Naive thymus-derived CD4-positive, alpha-beta T cell (primary cell): ENCODE data around the gene DYNLL2. TPM values are rescaled to one million over a fixed set of nuclear protein-coding genes. Genes with fewer than 3 reads are reported as not detected.

Experiments used
- ATAC-seq: fragments of 150-1000 bp; cut with Tn5 transposase; 2 replicates; pipeline ENCODE4 v1.10.0; 2021; ENCODE audit warnings: mild to moderate bottlenecking, moderate library complexity
- CTCF ChIA-PET: fragments of 350-600 bp; sonication (Branson Sonifier 250); formaldehyde crosslinking; loops from one replicate; lab custom pipeline; 2021; ENCODE audit warnings: antibody characterized with exemption; lab: Charles Lee
- POLR2A ChIA-PET: fragments of 350-600 bp; sonication (Branson Sonifier 250); formaldehyde crosslinking; loops from one replicate; lab custom pipeline; 2021; ENCODE audit warnings: antibody characterized with exemption, inconsistent platforms; lab: Charles Lee
- DNase-seq, 9 donors: peaks; one replicate each; pipeline versions ENCODE4 v3.0.0 to v3.0.0-alpha.2; 2020 to 2022; ENCODE audit warnings: mixed read lengths in 1 of 9
- H3K27ac ChIP-seq: one replicate; pipeline ENCODE4 v1.7.0; 2013; ENCODE audit warnings: mild to moderate bottlenecking, low read depth, low read length, moderate library complexity
- H3K27me3 ChIP-seq, 2 donors: one replicate each; pipeline ENCODE4 v1.7.0; 2013; ENCODE audit warnings: low read length in 2 of 2, mild to moderate bottlenecking in 2 of 2, moderate library complexity in 2 of 2; ENCODE audit not compliant: control insufficient read depth in 2 of 2, insufficient read depth in 2 of 2
- H3K36me3 ChIP-seq, 3 experiments: 1 replicate in 2 of 3; 2 replicates in 1 of 3; pipeline ENCODE4 v1.7.0; 2013; ENCODE audit warnings: low read length in 3 of 3, mild to moderate bottlenecking in 3 of 3, moderate library complexity in 1 of 3; ENCODE audit not compliant: insufficient read depth in 3 of 3, control insufficient read depth in 2 of 3
- H3K4me1 ChIP-seq, 2 donors: one replicate each; pipeline ENCODE4 v1.7.0; 2013; ENCODE audit warnings: low read length in 2 of 2, mild to moderate bottlenecking in 2 of 2, moderate library complexity in 1 of 2; ENCODE audit not compliant: control insufficient read depth in 2 of 2, insufficient read depth in 2 of 2
- H3K4me3 ChIP-seq: 2 replicates; pipeline ENCODE4 v1.7.0; 2013; ENCODE audit warnings: mild to moderate bottlenecking, low read length
- H3K9me3 ChIP-seq, 3 experiments: 1 replicate in 2 of 3; 2 replicates in 1 of 3; pipeline ENCODE4 v1.7.0; 2013; ENCODE audit warnings: low read length in 3 of 3; ENCODE audit not compliant: control insufficient read depth in 2 of 3
- H3K27ac Mint-ChIP-seq, 9 donors: one replicate each; pipeline ENCODE4 v1.8.0; 2020 to 2022; ENCODE audit warnings: mixed read lengths in 9 of 9, mild to moderate bottlenecking in 8 of 9, moderate library complexity in 5 of 9, inconsistent platforms in 2 of 9
- H3K27me3 Mint-ChIP-seq, 5 donors: one replicate each; pipeline ENCODE4 v1.8.0; 2021 to 2022; ENCODE audit warnings: mixed read lengths in 5 of 5, mild to moderate bottlenecking in 1 of 5
- H3K36me3 Mint-ChIP-seq, 5 donors: one replicate each; pipeline ENCODE4 v1.8.0; 2020 to 2022; ENCODE audit warnings: mixed read lengths in 5 of 5, mild to moderate bottlenecking in 3 of 5, inconsistent platforms in 1 of 5
- H3K4me1 Mint-ChIP-seq, 7 donors: one replicate each; pipeline ENCODE4 v1.8.0; 2020 to 2022; ENCODE audit warnings: mixed read lengths in 7 of 7, mild to moderate bottlenecking in 3 of 7, inconsistent platforms in 1 of 7
- H3K4me3 Mint-ChIP-seq, 10 donors: one replicate each; pipeline ENCODE4 v1.8.0; 2020 to 2022; ENCODE audit warnings: mild to moderate bottlenecking in 10 of 10, mixed read lengths in 10 of 10, moderate library complexity in 6 of 10, inconsistent platforms in 2 of 10
- H3K9me3 Mint-ChIP-seq, 11 donors: one replicate each; pipeline ENCODE4 v1.8.0; 2020 to 2022; ENCODE audit warnings: mixed read lengths in 11 of 11, mild to moderate bottlenecking in 4 of 11, inconsistent platforms in 1 of 11, moderate library complexity in 1 of 11
- intact Hi-C, 2 donors: fragments of 100-400 bp; cut with micrococcal nuclease; formaldehyde crosslinking; loops; one replicate each; pipeline ENCODE4 v1.15.1; 2023
- polyA plus RNA-seq, 2 donors: library from polyadenylated mRNA; unstranded; fragments of 300-500 nt; fragmentation: Illumina TruSeq; gene quantifications; one replicate each; pipeline ENCODE4 v1.2.3, GENCODE V29; 2021
- total RNA-seq, 6 experiments: library from RNA in 5 of 6; stranded (reverse) in 5 of 6; gene quantifications; 1 replicate in 5 of 6; 2 replicates in 1 of 6; pipeline ENCODE4 v1.2.3 and lab custom pipeline; 2021 to 2026

The DYNLL2 gene
- total and polyA plus RNA-seq, 7 experiments from 2014 or later = 0.55 to 39.1 (median 34.1) TPM

DNA sequence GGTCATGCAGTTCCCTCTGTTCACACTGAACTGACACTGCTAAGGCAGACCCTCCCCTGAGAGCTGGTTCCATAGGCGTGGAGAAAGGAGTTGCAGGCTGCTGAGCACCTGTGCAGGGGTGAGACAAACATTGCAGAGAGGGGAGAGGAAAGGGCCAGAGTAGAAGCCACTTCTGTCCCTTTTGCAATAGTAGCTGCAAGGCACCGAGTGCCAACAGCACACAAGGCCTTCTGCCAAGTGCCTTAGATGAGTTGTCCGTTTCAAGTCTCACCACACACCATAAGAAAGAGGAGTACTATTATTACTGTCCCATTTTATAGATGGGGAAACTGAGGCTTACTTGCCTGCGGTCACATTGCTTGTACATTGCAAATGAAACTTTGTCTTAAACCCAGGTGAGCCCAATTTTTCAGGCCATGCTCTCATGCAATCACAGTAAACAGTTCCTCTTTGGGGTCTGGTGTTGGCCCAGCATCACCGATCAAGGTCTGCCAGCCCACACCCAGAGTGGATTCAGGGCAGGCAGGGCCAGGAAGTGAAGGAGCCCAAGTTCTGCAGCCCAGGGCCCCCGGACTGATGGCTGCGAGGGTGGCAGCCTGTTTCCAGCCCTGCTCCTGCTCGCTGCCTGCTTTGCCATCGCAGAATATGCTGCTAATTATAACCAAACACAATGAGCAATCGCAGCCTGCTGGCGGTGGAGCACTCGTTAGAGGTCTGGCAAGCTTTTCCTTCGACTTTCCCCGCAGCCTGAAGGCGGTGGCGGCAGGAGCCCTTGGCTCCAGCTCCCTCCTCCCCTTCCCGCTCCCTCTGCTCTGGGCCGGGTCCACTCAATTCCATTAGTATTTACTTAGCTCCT, 36.8 kb upstream of the DYNLL2 start:
- no peak overlapping the region for H3K4me3 Mint-ChIP-seq
- Histone ChIP-seq H3K4me1 (no peaks in the 10 kb centered on the region), H3K27me3 (peaks cover 0 to 2% of the 10 kb centered on the region in 2 donors), H3K4me3 (no peak overlapping the region), H3K27ac (no peak overlapping the region), H3K9me3 (no peaks in the 10 kb centered on the region), H3K36me3 (no peaks in the 10 kb centered on the region)
- peaks cover 0 to 16% (median 1%) of the 10 kb centered on the region in 11 donors for H3K9me3 Mint-ChIP-seq
- H3K4me1 Mint-ChIP-seq = peaks cover 0 to 2% (median 0%) of the 10 kb centered on the region in 7 donors
- ATAC-seq (no peak), DNase-seq (no peak)
- POLR2A ChIA-PET = no interaction called here
- intact Hi-C loops = no loop called here
- H3K27me3 Mint-ChIP-seq = peaks cover 8 to 36% (median 25%) of the 10 kb centered on the region in 5 donors
- no peak overlapping the region for H3K27ac Mint-ChIP-seq
- H3K36me3 Mint-ChIP-seq = peaks cover 0 to 3% (median 0%) of the 10 kb centered on the region in 5 donors
- CTCF ChIA-PET = no interaction called here

DNA sequence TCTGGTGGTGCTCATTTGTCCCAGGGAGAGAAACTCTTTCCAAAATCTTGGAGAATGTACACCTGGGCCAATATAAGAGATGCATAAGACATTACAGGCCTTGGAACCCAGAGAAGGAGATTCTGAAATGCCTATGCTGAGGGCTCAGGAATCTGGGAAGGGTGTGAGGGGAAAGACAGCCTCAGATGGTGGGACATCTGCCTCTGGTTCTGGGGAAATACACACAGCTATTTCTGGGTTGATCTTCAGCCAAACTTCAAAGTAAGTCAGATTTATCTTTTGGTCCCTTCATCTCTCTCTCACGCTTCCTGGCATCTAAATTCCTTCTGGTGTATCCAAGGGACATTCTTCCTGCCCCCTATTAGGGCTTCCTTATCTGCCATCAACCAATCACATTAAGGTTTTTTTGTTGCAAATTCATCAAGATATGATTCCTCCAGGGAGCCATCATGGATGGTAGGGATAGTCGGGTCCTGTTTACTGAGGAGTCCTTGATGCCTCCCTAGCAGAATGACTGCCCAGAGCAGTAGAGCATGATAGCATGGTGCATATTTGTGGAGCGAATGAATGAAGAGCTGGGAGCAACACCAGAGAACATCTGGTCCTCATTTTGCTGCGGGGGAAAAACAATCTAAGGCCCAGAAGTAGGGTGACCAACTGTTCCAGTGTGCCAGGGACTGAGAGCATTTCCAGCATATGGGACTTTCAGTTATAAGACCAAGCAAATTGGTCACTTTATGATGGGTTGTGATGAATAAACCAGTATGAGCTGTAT, 35.7 kb upstream of the DYNLL2 start:
- ATAC-seq (no peak), DNase-seq (no peak)
- no peaks in the 10 kb centered on the region for H3K4me1 ChIP-seq
- POLR2A ChIA-PET = no interaction called here
- H3K4me3 ChIP-seq = no peak overlapping the region
- no peak overlapping the region for H3K4me3 Mint-ChIP-seq
- H3K36me3 Mint-ChIP-seq = peaks cover 0 to 3% (median 0%) of the 10 kb centered on the region in 5 donors
- peaks cover 0 to 16% (median 1%) of the 10 kb centered on the region in 11 donors for H3K9me3 Mint-ChIP-seq
- peaks cover 0 to 6% (median 0%) of the 10 kb centered on the region in 7 donors for H3K4me1 Mint-ChIP-seq
- peaks cover 5 to 28% (median 23%) of the 10 kb centered on the region in 5 donors for H3K27me3 Mint-ChIP-seq
- H3K27me3 ChIP-seq = peaks cover 0 to 2% of the 10 kb centered on the region in 2 donors
- CTCF ChIA-PET = no interaction called here
- intact Hi-C loops = no loop called here
- no peak overlapping the region for H3K27ac ChIP-seq
- H3K9me3 ChIP-seq = no peaks in the 10 kb centered on the region
- H3K27ac Mint-ChIP-seq = no peak overlapping the region
- H3K36me3 ChIP-seq = no peaks in the 10 kb centered on the region

DNA sequence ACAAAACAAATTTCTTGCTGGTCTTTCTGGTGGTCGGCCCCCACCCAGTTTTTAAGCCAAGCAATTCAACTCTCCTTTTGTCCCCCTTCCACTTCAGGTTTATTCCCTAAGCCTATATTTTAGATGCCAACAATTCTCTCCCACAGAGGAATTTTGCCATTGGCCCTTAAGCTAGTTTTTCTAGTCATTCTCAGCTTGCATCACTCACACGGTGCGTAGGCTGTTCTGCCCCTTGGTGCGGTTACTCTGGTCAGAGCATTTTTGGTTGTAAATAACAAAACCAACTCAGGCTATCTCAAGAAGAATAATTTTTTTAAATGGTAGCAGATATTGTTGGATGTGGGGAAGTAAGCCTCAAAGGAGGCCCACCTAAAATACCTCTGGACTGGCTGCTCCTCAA, 33.7 kb upstream of the DYNLL2 start:
- DNase-seq (no peak), ATAC-seq (no peak)
- H3K27ac Mint-ChIP-seq = no peak overlapping the region
- Histone ChIP-seq H3K9me3 (no peaks in the 10 kb centered on the region), H3K36me3 (no peaks in the 10 kb centered on the region), H3K27me3 (peaks cover 0 to 2% of the 10 kb centered on the region in 2 donors), H3K4me3 (no peak overlapping the region), H3K27ac (no peak overlapping the region), H3K4me1 (no peaks in the 10 kb centered on the region)
- H3K4me3 Mint-ChIP-seq = no peak overlapping the region
- H3K4me1 Mint-ChIP-seq = peaks cover 6 to 12% (median 9%) of the 10 kb centered on the region in 7 donors
- ChIA-PET CTCF (no interaction called here), POLR2A (no interaction called here)
- intact Hi-C loops = no loop called here
- H3K36me3 Mint-ChIP-seq = peaks cover 0 to under 1% (median 0%) of the 10 kb centered on the region in 5 donors
- H3K9me3 Mint-ChIP-seq = peaks cover 0 to 2% (median 0%) of the 10 kb centered on the region in 11 donors
- peaks cover 0 to 25% (median 5%) of the 10 kb centered on the region in 5 donors for H3K27me3 Mint-ChIP-seq

DNA sequence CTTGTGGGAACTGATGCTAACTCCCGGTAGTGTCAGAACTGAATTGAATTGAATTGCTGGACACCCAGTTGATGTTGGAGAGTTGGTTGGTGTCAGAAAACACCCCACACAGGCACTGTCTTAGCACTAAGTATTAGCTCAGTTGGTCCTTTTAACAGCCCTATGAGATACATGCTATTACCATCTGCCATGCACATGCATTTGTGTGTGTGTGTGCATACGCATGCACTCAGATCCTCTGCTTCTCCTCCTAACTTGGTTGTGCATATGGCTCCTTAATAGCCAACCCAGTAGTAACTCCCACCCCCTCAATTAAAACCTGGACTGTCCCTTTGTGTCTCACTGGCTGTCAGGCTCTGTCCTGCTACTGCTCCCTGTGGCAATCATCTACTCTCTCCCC, 32.3 kb upstream of the DYNLL2 start:
- no peak overlapping the region for H3K27ac ChIP-seq
- Mint-ChIP-seq H3K4me3 (no peak overlapping the region), H3K4me1 (peaks cover 6 to 12% (median 9%) of the 10 kb centered on the region in 7 donors), H3K27me3 (peaks cover 0 to 22% (median 4%) of the 10 kb centered on the region in 5 donors), H3K27ac (no peak overlapping the region), H3K36me3 (no peaks in the 10 kb centered on the region), H3K9me3 (peaks cover 0 to 2% (median 0%) of the 10 kb centered on the region in 11 donors)
- ChIA-PET POLR2A (no interaction called here), CTCF (no interaction called here)
- H3K36me3 ChIP-seq = no peaks in the 10 kb centered on the region
- no peak overlapping the region for H3K4me3 ChIP-seq
- DNase-seq (no peak), ATAC-seq (no peak)
- intact Hi-C loops = no loop called here
- H3K9me3 ChIP-seq = no peaks in the 10 kb centered on the region
- H3K4me1 ChIP-seq = no peaks in the 10 kb centered on the region
- H3K27me3 ChIP-seq = peaks cover 0 to 2% of the 10 kb centered on the region in 2 donors

DNA sequence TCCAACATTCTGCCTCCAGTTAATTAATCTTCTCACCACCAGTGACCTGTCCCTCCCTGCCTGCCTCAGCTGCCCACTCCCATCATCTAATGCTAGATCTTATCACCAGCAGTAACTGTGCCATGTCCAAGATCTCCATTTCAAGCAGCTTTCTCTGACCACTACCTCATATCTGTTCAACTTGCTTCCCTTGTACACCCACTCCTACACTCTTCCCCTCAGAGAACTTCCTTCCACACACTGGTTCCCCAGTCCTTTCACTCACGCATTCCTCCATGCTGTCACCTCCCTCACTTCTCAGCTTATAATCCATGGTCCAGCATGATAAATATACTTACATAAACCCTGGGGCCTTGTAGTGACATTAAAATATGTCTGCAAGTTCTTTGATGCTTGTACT, 31.8 kb upstream of the DYNLL2 start:
- Histone ChIP-seq H3K9me3 (no peaks in the 10 kb centered on the region), H3K4me3 (no peak overlapping the region), H3K27ac (no peak overlapping the region), H3K4me1 (no peaks in the 10 kb centered on the region), H3K27me3 (no peaks in the 10 kb centered on the region), H3K36me3 (no peaks in the 10 kb centered on the region)
- intact Hi-C loops = no loop called here
- peaks cover 6 to 12% (median 9%) of the 10 kb centered on the region in 7 donors for H3K4me1 Mint-ChIP-seq
- no peak overlapping the region for H3K4me3 Mint-ChIP-seq
- POLR2A ChIA-PET = no interaction called here
- peaks cover 0 to 21% (median 4%) of the 10 kb centered on the region in 5 donors for H3K27me3 Mint-ChIP-seq
- no peaks in the 10 kb centered on the region for H3K36me3 Mint-ChIP-seq
- no peak for DNase-seq
- no peak overlapping the region for H3K27ac Mint-ChIP-seq
- peaks cover 0 to 2% (median 0%) of the 10 kb centered on the region in 11 donors for H3K9me3 Mint-ChIP-seq
- no peak for ATAC-seq
- CTCF ChIA-PET = no interaction called here

DNA sequence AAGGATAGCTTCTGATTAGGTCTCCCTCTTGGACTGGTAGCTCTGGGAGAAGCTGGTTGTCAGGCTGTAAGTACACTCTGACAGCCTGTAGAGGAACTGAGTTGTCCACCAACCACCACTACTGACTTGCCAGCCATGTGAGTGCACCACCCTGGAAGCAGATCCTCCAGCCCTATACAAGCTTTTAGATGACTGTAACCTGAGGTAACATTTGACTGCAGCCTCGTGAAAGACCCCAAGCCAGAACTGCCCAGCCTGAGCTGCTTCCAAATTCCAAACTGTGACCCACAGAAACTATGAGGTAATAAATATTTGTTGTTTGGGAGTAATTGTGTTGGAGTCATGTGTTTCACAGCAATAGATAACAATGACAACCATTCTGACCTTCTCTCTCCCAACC, 30.8 kb upstream of the DYNLL2 start:
- ATAC-seq (no peak), DNase-seq (no peak)
- Histone ChIP-seq H3K36me3 (no peaks in the 10 kb centered on the region), H3K27ac (no peak overlapping the region), H3K4me3 (no peak overlapping the region), H3K27me3 (no peaks in the 10 kb centered on the region), H3K9me3 (no peaks in the 10 kb centered on the region), H3K4me1 (no peaks in the 10 kb centered on the region)
- POLR2A ChIA-PET = interaction anchor here (0.5 kb wide), 1 partner anchor 37 kb away, joined by 3 read pairs; no protein-coding TSS in a partner anchor
- H3K4me1 Mint-ChIP-seq = peaks cover 6 to 12% (median 9%) of the 10 kb centered on the region in 7 donors
- no peak overlapping the region for H3K27ac Mint-ChIP-seq
- no peak overlapping the region for H3K4me3 Mint-ChIP-seq
- peaks cover 0 to 2% (median 0%) of the 10 kb centered on the region in 11 donors for H3K9me3 Mint-ChIP-seq
- H3K27me3 Mint-ChIP-seq = peaks cover 0 to 22% (median 4%) of the 10 kb centered on the region in 5 donors
- no peaks in the 10 kb centered on the region for H3K36me3 Mint-ChIP-seq
- CTCF ChIA-PET = no interaction called here
- intact Hi-C loops = no loop called here
